GM18907 (cell line): ENCODE results near the gene TSSK2.

Source experiments
- ATAC-seq: cut with Tn5 transposase; IDR thresholded peaks from one replicate; pipeline ENCODE4 v1.9.1; 2021; ENCODE audit warnings: mild to moderate bottlenecking, moderate library complexity; ENCODE audit not compliant: unreplicated experiment

The TSSK2 gene

DNA sequence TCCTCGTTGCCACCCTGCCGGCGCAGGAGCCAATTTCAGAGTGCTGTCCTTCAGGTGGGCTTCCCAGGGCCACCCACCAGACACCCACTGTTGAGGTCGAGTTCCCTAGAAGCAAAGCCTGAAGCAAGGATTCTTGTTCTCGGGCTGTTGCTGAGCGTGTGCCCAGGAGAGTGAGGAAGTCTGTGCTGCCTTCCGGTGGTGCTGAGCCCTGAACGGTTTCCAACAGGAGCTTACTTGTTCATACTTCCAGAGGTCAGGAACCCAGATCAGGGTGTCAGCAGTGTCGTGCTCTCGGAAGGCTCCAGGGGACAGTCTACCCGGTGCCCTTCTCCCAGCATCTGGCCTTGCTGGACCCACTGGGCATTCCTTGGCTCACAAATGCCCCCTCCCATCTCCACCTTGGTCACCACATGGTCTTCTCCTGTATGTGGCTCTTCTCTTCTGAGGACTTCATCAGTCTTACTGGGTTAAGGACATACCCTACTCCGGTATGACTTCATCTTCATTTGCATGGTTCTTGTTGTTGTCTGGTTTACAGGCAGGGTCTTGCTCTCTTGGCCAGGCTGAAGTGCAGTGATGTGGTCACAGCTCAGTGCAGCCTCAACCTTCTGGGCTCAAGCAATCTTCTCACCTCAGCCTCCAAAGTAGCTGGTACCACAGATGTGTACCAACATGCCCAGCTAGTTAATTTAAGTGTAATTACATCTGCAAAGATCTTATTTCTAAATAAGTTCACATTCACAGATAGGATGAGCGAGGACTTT lies 36.2 kb downstream of the TSSK2 start:
- ATAC-seq: no peak

DNA sequence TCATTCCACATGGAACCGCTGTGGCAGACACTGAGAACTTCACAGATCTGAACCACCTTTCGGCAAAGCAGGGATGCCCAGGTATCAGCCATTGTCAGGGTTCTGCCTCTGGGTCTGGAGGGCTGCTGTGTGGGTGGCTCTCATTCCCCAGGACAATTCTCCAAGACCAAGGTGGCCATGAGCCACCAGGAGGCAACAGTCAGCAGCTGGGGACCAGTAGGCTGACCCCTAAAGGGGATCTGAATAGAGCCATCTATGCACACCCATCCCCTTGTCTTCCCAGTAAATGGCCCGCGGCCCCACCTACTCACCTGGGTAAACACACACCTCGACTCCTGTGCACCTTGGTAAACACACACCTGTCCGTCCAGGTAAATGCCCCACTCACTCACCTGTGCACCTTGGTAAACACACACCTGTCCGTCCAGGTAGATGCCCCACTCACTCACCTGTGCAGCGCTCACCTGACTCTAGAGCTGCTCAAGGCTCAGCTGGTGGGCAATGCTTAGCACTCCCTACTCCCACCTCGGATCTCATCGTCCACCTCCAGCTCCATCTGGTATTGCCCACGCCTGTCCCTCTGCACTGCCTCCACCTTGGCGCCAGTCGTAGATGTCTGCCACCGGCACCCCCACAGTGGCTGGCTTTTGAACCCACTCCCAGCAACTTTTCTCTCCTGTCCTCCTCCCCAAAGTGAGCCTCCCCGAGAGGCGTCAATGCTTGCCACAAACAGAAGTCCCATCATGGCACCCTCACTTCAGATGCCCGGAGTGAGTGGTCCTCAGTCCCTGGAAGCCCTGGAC lies 37.2 kb downstream of the TSSK2 start:
- no peak for ATAC-seq

DNA sequence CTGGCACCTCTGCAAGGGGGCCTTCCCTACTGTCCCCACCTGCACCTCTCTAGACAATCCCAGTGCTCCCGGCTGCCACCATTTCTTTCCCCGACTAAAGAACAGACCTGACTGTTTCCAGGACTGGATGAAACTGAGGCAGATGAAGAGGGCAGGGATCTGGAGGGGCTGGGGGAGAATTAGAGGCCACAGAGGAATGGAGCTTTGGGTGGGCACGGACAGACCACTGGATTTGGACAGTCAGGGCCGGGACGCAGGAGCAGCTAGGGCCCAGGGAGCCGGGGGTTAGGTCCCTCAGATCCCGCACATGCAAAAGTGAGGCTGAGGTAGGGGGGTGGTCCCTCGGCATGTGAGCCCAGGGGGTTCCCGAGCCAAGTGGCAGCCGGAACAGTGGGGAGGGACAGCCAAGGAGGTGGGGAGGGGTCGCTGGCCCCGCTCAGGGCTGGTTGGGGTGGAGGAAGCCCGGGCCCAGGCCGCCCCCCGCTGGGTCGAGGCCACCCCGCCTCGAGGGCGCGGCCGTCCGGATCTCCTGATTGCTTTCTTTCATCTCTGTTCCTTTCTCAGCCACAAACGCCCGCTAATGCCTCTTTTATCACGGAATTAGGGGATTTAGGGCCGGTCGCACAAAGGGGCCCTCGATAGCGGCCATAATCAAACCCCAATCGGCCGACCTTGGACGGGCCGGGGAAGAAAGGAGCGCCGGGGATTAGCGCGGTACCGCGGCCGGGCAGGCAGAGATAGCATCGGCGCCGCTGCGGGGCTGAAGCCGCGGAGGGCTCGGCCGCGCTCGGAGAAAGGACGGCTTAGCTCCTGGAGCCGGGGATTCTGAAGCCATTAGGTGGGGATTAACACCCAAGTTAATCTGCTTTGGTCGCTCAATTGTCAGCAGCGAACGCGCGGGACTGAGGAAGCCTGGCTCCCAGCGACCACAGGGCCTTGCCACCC lies 38.2 kb downstream of the TSSK2 start:
- no peak for ATAC-seq

GRCh38 chr22:19169947-19170318 lies 38.8 kb downstream of the TSSK2 start:
- no peak for ATAC-seq

DNA sequence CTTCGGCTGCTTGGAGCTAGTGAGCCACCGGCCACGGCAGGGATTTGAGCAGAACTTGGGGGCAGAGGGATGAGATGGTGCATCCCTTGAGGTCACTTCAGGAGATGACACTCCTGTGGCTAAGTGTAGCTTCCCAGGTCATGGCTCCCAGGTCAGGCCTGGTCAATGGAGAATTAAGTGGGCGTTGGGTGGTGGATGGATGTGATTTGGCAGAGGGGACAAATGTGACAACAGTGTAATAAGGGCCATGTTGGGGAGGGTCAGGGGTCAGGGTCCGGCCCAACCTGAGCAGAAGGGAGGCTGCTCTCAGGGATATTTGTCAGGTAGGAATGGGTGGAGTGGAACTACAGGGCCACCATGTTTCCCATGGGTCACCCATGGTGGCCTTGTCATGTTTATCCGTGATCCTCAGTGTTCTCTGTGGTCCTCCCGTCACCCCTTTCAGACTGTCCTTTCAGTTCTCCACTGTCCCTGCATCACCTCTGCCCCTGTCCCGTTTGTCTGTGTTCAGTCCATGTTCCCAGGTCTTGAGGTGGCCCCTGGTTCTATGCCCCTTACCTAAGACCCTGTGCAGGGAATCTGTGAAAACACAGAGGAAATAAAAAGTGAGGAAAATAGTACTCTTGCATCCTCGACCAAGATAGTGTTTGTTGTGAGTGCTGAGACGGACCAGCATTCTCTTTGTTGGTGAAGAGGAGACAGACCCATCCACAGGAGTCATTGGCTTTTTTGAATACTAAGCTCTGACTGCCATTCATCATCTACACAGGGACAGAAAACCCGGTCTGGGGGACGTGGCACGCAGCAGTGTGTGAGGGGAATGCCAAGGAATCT lies 41.3 kb downstream of the TSSK2 start:
- ATAC-seq: no peak

- ATAC-seq: no peak
Measured at GRCh38 chr22:19173047-19174035, 42.2 kb downstream of the TSSK2 start.

- ATAC-seq: no peak
Measured at GRCh38 chr22:19174106-19175025, 43.3 kb downstream of the TSSK2 start.

GRCh38 chr22:19175026-19175601 lies 44.0 kb downstream of the TSSK2 start:
- no peak for ATAC-seq

GRCh38 chr22:19175602-19176174 lies 44.6 kb downstream of the TSSK2 start:
- no peak for ATAC-seq

DNA sequence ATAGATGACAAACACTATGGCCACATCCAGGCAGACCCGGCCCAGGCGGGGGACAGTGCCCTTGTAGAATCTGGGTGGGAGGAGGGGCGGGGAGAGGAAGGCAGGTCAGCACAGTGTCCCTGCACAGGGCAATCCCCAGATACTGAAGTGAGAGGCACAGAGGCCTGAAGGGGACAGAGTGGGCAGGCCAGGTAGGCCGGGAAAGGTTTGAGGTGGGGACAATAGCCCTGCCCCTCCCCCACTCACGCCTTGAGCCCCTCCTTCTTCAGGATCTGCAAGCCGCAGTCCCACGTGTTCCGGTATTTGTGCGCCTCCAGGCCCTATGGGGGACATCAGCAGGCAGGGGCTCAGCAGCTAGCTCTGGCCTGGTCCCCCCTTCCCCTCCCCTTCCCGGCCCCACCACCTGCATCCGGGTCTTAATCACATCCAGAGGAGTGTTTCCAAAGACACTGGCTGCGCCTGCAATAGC lies 45.1 kb downstream of the TSSK2 start:
- no peak for ATAC-seq

DNA sequence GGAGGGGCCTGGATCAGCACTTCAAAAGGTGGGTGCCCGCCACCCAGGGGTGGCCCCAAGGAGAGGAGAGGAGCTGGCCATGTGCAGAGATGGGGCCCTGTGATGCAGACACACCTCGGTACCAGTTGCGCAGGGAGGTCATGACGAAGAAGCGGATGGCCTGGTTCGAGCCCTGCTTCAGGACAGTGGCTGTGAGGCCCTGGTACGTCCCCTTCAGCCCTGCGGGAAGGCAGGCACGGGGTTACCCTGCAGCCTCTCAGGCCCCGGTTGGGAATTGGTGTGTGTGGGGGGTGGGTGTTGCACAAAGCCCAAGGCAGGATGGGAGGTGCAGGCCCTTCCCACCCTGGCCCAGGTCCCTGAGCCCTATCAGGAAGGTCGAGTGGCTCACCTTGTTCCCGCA lies 45.6 kb downstream of the TSSK2 start:
- ATAC-seq: no peak

DNA sequence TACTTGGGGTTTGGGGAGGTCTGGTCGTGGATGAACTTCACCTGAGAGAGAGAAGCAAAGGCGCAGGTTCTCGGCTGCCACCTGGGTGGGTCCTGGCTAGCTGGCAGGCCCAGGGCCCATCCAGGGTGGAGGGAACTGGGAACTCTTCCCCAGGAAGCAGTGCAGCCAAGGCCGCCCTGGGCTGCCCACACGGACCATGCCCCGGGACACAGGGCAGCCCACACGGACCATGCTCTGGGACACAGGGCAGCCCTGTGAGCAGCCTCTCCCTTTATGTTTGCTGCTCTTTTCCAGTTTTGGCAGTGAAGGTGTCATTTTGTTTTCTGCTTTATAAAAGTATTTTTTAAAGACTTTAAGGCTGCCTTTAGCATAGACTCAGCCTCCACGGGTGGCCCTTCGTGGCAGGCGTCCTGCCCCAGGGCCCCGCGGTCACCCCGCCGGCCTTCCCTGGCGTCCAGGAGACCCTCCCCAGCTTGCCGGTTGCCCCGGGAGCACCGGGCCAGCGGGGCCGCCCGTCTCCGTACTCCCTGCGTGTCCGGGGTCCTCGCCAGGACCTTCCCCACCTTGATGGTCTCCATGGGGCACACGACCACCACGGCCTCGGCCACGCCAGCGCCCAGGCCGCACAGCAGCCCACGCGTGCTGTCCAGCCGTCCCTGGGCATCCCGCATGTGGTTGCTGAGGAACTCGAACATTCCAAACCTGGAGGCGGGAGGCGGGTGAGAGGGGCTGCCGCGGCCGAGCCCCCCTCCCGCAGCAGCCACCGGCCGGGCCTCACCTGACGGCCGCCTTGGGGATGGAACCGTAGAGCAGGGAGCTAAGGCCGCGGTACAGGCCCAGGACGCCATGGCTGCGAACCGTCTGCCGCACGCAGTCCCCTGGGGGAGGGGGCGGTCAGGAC lies 46.3 kb downstream of the TSSK2 start:
- no peak for ATAC-seq

- peak; percentile 38 for ATAC-seq
Measured at GRCh38 chr22:19178065-19178656, 47.1 kb downstream of the TSSK2 start.

- peak; percentile 60 for ATAC-seq
Measured at GRCh38 chr22:19178657-19179496, 47.8 kb downstream of the TSSK2 start, which contains the start of gene SLC25A1. Gene SLC25A1, minus strand, starts transcription at chr22:19178736. Its CDS starts 63 bp downstream, at chr22:19178673.
